ENCODE data around the gene SBF1.

- TF ChIP-seq, protein P1, sequence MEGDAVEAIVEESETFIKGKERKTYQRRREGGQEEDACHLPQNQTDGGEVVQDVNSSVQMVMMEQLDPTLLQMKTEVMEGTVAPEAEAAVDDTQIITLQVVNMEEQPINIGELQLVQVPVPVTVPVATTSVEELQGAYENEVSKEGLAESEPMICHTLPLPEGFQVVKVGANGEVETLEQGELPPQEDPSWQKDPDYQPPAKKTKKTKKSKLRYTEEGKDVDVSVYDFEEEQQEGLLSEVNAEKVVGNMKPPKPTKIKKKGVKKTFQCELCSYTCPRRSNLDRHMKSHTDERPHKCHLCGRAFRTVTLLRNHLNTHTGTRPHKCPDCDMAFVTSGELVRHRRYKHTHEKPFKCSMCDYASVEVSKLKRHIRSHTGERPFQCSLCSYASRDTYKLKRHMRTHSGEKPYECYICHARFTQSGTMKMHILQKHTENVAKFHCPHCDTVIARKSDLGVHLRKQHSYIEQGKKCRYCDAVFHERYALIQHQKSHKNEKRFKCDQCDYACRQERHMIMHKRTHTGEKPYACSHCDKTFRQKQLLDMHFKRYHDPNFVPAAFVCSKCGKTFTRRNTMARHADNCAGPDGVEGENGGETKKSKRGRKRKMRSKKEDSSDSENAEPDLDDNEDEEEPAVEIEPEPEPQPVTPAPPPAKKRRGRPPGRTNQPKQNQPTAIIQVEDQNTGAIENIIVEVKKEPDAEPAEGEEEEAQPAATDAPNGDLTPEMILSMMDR (IDR thresholded peaks at IDR 0.05) = no peak
- TF ChIP-seq POLR2A (IDR thresholded peaks at IDR 0.05) = no peak
These were observed 15.2 kb downstream of the SBF1 start for GRCh38 chr22:50459496-50460140.

Measured in heart left ventricle (tissue), 13 donors.